Neural progenitor cell (in vitro differentiated cells): ENCODE results near the gene DUS3L. TPM values are rescaled to one million over a fixed set of nuclear protein-coding genes. Genes with fewer than 3 reads are reported as not detected.

ENCODE experiments used
- DNase-seq: peaks from one replicate; pipeline ENCODE4 v3.0.0-alpha.2; 2016; ENCODE audit warnings: low spot score
- H2AFZ ChIP-seq: fragments of 200-600 bp; sonication (generic); replicated peaks from 2 replicates; pipeline ENCODE4 v1.6.1; 2016; ENCODE audit warnings: antibody characterized with exemption
- H3F3A ChIP-seq: fragments of 200-600 bp; sonication (generic); 2 replicates; pipeline ENCODE4 v1.6.1; 2016; ENCODE audit warnings: antibody characterized with exemption, low read depth
- H3K27ac ChIP-seq: fragments of 200-600 bp; sonication (generic); 2 replicates; pipeline ENCODE4 v1.5.1; 2016; ENCODE audit warnings: mild to moderate bottlenecking
- H3K27me3 ChIP-seq: fragments of 200-600 bp; sonication (generic); 2 replicates; pipeline ENCODE4 v1.6.1; 2016; ENCODE audit warnings: mild to moderate bottlenecking, moderate library complexity
- H3K36me3 ChIP-seq: fragments of 200-600 bp; sonication (generic); 2 replicates; pipeline ENCODE4 v1.5.1; 2016
- H3K4me1 ChIP-seq: fragments of 200-600 bp; sonication (generic); 2 replicates; pipeline ENCODE4 v1.6.1; 2016; ENCODE audit warnings: mixed run types
- H3K4me2 ChIP-seq: fragments of 200-600 bp; sonication (generic); 2 replicates; pipeline ENCODE4 v1.6.1; 2016
- H3K4me3 ChIP-seq: fragments of 200-600 bp; sonication (generic); 2 replicates; pipeline ENCODE4 v1.5.1; 2016
- H3K79me2 ChIP-seq: fragments of 200-600 bp; sonication (generic); 2 replicates; pipeline ENCODE4 v1.6.1; 2016; ENCODE audit warnings: low read depth
- H3K9ac ChIP-seq: fragments of 200-600 bp; sonication (generic); 2 replicates; pipeline ENCODE4 v1.6.1; 2016
- H3K9me3 ChIP-seq: fragments of 200-600 bp; sonication (generic); 2 replicates; pipeline ENCODE4 v1.5.1; 2016; ENCODE audit warnings: low read depth
- H4K20me1 ChIP-seq: fragments of 200-600 bp; sonication (generic); 2 replicates; pipeline ENCODE4 v1.6.1; 2016; ENCODE audit warnings: low read depth
- H3K27ac Mint-ChIP-seq: 3 replicates; pipeline ENCODE4 v1.8.0; 2021; ENCODE audit warnings: mixed read lengths
- H3K27me3 Mint-ChIP-seq: 2 replicates; pipeline ENCODE4 v1.8.0; 2022; ENCODE audit warnings: low read depth, mild to moderate bottlenecking, inconsistent platforms, moderate library complexity, mixed read lengths; ENCODE audit not compliant: insufficient read depth
- H3K36me3 Mint-ChIP-seq: 3 replicates; pipeline ENCODE4 v1.8.0; 2021; ENCODE audit warnings: mixed read lengths
- H3K4me1 Mint-ChIP-seq: 3 replicates; pipeline ENCODE4 v1.8.0; 2021; ENCODE audit warnings: mixed read lengths
- H3K4me3 Mint-ChIP-seq: 3 replicates; pipeline ENCODE4 v1.8.0; 2021; ENCODE audit warnings: mild to moderate bottlenecking, moderate library complexity, mixed read lengths
- H3K9me3 Mint-ChIP-seq: 3 replicates; pipeline ENCODE4 v1.8.0; 2020; ENCODE audit warnings: mixed read lengths
- EZH2 ChIP-seq: fragments of 200-600 bp; sonication (generic); IDR thresholded peaks from 2 replicates; pipeline ENCODE4 v1.6.1; 2017; ENCODE audit warnings: antibody characterized with exemption, mild to moderate bottlenecking, moderate library complexity
- EZH2phosphoT487 ChIP-seq: fragments of 200-600 bp; sonication (generic); IDR thresholded peaks from 2 replicates; pipeline ENCODE4 v1.6.1; 2017; ENCODE audit warnings: antibody characterized with exemption
- total RNA-seq: library from RNA; depleted of rRNA; stranded (reverse); fragments of >200 nt; gene quantifications from 2 replicates; pipeline ENCODE4 v1.2.3, GENCODE V29; 2015; ENCODE audit warnings: low replicate concordance
- TF ChIP-seq, protein P1 (sequence below): fragments of 200-600 bp; sonication (generic); IDR thresholded peaks from 2 replicates; pipeline ENCODE4 v1.5.1; 2017; ENCODE audit warnings: antibody characterized with exemption, mild to moderate bottlenecking

DUS3L gene
- total RNA-seq, 1 donor from 2014 or later: 20.7 TPM

DNA sequence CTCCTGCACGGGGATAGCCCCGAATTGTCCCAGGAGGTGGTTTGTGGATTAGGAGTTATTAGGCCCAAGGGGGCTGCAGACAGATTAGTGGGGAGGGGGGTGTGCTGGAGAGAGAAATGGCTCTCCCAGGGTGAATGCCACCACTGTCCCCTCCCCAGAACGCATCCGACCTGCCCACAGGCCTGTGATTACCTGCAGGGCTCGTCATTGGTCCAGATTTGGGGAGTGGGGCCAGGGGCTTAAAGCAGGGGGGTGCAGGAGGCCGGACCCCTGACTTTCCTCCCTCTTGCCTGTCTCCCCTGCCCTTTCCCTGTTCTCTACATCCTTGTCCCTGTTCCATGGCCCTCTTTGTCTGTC, 15.1 kb upstream of the DUS3L start:
- no peak for DNase-seq
- no peaks in the 10 kb centered on the region for H3K36me3 ChIP-seq
- no peak overlapping the region for H3K9ac ChIP-seq
- H3K9me3 ChIP-seq: no peaks in the 10 kb centered on the region
- no peak overlapping the region for H3K27ac ChIP-seq
- peak overlapping the region; percentile 79 for H3K4me3 Mint-ChIP-seq
- peaks cover 15% of the 10 kb centered on the region for H3K27me3 Mint-ChIP-seq
- no peak overlapping the region for H3K27ac Mint-ChIP-seq
- H3K27me3 ChIP-seq: peaks cover 39% of the 10 kb centered on the region
- H3K79me2 ChIP-seq: no peaks in the 10 kb centered on the region
- H4K20me1 ChIP-seq: no peaks in the 10 kb centered on the region
- peak overlapping the region; percentile 49 for H3K4me3 ChIP-seq
- H3K4me2 ChIP-seq: peak overlapping the region; percentile 75
- no peaks in the 10 kb centered on the region for H3K36me3 Mint-ChIP-seq
- peaks cover 28% of the 10 kb centered on the region for H3F3A ChIP-seq
- H3K4me1 Mint-ChIP-seq: peaks cover 32% of the 10 kb centered on the region
- TF ChIP-seq EZH2phosphoT487 (no peak), EZH2 (no peak)
- peak overlapping the region; percentile 41 for H2AFZ ChIP-seq
- H3K4me1 ChIP-seq: peaks cover 10% of the 10 kb centered on the region
- no peaks in the 10 kb centered on the region for H3K9me3 Mint-ChIP-seq

DNA sequence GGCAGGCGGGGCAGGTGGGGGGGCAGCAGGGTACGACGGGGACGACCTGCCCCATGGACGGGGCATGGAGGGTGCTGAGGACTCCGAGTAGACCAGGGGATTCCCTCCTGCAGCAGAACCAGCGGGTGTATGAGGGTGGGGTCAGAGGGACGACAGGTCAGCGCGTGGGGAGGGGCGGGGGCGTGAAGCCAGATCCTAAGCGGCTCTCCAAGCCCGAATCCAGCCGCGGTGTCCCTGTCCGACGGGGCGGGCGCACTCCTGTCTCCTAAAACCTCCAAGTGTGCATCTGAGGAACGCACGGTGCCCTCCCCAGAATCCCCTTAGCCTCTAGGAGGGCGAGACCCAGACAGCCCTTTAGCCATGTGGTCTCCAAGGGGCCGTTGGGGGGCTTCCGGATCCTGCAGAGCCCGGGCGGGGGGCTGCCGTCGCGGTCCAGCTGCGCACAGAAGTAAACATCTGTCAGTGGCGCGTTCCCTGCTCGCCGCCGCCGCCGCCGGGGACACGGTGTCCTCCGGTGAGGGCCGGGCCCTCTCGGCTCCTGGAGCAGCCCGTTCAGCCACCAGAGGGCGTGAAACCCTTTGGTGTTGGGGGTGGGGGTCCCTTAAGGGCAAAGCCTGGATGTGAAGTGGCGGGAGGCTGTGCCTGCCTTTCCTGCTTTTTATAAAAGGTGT, 14.6 kb upstream of the DUS3L start:
- Mint-ChIP-seq H3K27me3 (peaks cover 20% of the 10 kb centered on the region), H3K27ac (no peak overlapping the region), H3K36me3 (no peaks in the 10 kb centered on the region), H3K9me3 (no peaks in the 10 kb centered on the region), H3K4me1 (peaks cover 34% of the 10 kb centered on the region), H3K4me3 (peak overlapping the region; percentile 79)
- TF ChIP-seq, protein P1, sequence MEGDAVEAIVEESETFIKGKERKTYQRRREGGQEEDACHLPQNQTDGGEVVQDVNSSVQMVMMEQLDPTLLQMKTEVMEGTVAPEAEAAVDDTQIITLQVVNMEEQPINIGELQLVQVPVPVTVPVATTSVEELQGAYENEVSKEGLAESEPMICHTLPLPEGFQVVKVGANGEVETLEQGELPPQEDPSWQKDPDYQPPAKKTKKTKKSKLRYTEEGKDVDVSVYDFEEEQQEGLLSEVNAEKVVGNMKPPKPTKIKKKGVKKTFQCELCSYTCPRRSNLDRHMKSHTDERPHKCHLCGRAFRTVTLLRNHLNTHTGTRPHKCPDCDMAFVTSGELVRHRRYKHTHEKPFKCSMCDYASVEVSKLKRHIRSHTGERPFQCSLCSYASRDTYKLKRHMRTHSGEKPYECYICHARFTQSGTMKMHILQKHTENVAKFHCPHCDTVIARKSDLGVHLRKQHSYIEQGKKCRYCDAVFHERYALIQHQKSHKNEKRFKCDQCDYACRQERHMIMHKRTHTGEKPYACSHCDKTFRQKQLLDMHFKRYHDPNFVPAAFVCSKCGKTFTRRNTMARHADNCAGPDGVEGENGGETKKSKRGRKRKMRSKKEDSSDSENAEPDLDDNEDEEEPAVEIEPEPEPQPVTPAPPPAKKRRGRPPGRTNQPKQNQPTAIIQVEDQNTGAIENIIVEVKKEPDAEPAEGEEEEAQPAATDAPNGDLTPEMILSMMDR: peak; percentile 87
- TF ChIP-seq EZH2 (peak; percentile 41), EZH2phosphoT487 (peak; percentile 45)
- no peaks in the 10 kb centered on the region for H3K79me2 ChIP-seq
- peak overlapping the region; percentile 41 for H2AFZ ChIP-seq
- H3K4me1 ChIP-seq: peaks cover 10% of the 10 kb centered on the region
- H3K9me3 ChIP-seq: no peaks in the 10 kb centered on the region
- peaks cover 28% of the 10 kb centered on the region for H3F3A ChIP-seq
- H3K36me3 ChIP-seq: no peaks in the 10 kb centered on the region
- no peak overlapping the region for H3K27ac ChIP-seq
- H3K4me3 ChIP-seq: peak overlapping the region; percentile 49
- peaks cover 39% of the 10 kb centered on the region for H3K27me3 ChIP-seq
- no peak overlapping the region for H3K9ac ChIP-seq
- H4K20me1 ChIP-seq: no peaks in the 10 kb centered on the region
- peak overlapping the region; percentile 75 for H3K4me2 ChIP-seq
- peak; percentile 97 for DNase-seq

DNA sequence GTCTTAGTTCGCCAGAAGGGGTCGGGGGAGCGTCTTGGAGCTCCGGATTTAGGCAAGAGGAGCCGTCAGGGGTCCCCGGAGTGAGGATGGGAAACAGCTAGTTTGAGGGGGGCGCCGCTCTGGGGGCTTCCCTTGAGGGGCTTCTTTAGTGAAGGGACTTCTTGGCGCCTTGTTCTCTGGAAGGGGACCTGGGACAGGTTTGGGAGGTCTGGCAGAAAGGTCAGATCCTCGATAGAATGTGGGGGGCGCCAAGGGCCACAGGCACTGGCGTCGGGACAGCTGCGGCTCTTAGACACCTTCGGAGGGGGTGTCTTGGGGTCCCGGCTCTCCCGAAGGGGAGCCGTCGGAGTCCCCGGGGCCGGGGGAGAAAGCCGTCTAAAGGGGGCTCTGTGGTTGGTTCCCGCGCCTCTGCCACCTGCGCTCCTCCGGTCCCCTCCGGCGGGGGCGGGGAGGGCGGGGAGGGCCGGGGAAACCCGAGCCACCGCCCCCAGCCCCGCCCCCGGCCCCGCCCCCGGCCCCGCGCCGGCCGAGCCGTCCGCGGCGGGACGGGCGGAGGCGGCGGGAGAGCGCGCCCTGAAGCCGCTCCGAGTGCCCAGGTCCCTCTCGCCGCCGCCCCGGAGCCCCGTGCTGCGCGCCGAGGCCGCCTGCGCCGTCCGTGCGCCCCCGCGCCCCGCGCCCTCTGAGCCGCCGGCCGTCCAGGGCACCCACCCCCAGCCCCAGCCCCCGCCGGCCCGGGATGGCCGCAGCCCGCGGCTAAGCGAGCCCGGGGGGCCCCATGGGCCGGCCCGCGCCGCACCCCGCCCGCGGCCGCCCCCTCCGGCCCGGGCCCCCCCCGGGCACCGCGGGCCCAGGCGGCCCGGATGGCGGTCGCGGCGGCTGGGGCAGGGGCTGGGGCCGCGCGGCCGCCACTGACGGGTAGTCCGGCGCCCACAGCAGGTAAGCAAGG, 13.8 kb upstream of the DUS3L start, which contains the start of gene NRTN:
NRTN (plus strand) TSS at position 552 of the 946 bp plus-strand sequence. CDS start 19,099 bp downstream, outside the sequence.
- Mint-ChIP-seq H3K27ac (no peak within 1 kb of the TSS), H3K27me3 (peaks cover 22% of the 10 kb centered on the region)
- peak; percentile 84 for DNase-seq

DNA sequence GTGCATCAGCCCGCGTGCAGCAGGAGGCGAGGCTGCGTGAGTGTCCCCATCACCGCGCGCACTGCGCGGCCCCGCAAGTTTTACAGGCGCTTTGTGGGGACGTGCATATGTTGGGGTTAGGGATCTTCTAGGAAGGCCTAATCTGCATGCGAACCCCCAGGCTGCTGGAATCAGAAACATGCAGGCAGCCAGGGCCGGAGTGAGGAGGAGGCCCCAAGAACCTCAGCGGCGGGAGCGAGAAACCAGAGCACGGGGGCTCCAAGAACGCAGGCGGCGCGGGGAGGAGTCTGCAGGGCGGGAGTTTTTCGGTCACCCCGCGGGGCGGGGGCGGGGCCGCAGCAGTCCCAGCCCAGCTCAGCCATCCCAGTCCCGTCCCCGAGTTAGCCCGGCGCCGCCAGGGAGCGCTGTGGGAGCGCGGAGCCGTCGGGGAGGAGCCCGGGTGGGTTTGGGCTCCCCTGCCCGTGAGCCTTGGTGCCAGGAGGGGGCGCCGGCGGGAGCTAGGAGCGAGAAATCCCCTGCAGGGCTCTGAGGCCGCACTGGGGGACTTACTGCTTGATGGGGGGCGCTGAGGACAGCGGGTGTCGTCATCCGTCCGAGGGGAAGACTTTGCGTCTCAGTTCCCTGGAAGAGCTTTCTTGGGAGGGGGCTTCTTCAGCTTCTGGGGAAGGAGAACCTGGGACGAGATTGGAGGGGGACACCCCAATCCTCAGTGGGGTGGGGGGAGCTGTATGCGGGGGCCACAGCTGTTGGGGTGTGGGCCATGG, 13.0 kb upstream of the DUS3L start:
- no peaks in the 10 kb centered on the region for H3K79me2 ChIP-seq
- H3K4me1 Mint-ChIP-seq: peaks cover 38% of the 10 kb centered on the region
- H3K27ac ChIP-seq: no peak overlapping the region
- H3K27me3 Mint-ChIP-seq: peaks cover 20% of the 10 kb centered on the region
- H3K27me3 ChIP-seq: peaks cover 39% of the 10 kb centered on the region
- H3K4me1 ChIP-seq: peaks cover 10% of the 10 kb centered on the region
- H3K4me3 ChIP-seq: peak overlapping the region; percentile 33
- no peaks in the 10 kb centered on the region for H3K9me3 ChIP-seq
- H4K20me1 ChIP-seq: no peaks in the 10 kb centered on the region
- H3F3A ChIP-seq: peaks cover 28% of the 10 kb centered on the region
- H3K4me3 Mint-ChIP-seq: peak overlapping the region; percentile 81
- H3K9me3 Mint-ChIP-seq: no peaks in the 10 kb centered on the region
- peak overlapping the region; percentile 67 for H3K4me2 ChIP-seq
- H3K27ac Mint-ChIP-seq: no peak overlapping the region
- no peak for TF ChIP-seq EZH2phosphoT487
- TF ChIP-seq, protein P1: peak; percentile 98
- TF ChIP-seq EZH2: no peak
- H2AFZ ChIP-seq: peak overlapping the region; percentile 70
- DNase-seq: peak; percentile 97
- no peak overlapping the region for H3K9ac ChIP-seq
- H3K36me3 Mint-ChIP-seq: no peaks in the 10 kb centered on the region
- H3K36me3 ChIP-seq: no peaks in the 10 kb centered on the region

More for the DNA sequence above, 13.8 kb upstream of the DUS3L start, which contains the start of gene NRTN:
- TF ChIP-seq EZH2: no peak
- Mint-ChIP-seq H3K4me3 (peak within 1 kb of the TSS; percentile 81), H3K4me1 (peaks cover 34% of the 10 kb centered on the region), H3K36me3 (no peaks in the 10 kb centered on the region), H3K9me3 (no peaks in the 10 kb centered on the region)
- H3F3A ChIP-seq: peaks cover 28% of the 10 kb centered on the region
- no peaks in the 10 kb centered on the region for H3K79me2 ChIP-seq
- peak within 1 kb of the TSS; percentile 49 for H3K4me3 ChIP-seq
- no peaks in the 10 kb centered on the region for H3K36me3 ChIP-seq
- H4K20me1 ChIP-seq: no peaks in the 10 kb centered on the region
- no peaks in the 10 kb centered on the region for H3K9me3 ChIP-seq
- no peak within 1 kb of the TSS for H3K27ac ChIP-seq
- H3K4me2 ChIP-seq: peak within 1 kb of the TSS; percentile 75
- peak within 1 kb of the TSS; percentile 41 for H2AFZ ChIP-seq
- H3K27me3 ChIP-seq: peaks cover 39% of the 10 kb centered on the region
- no peak within 1 kb of the TSS for H3K9ac ChIP-seq
- peaks cover 10% of the 10 kb centered on the region for H3K4me1 ChIP-seq
